Heart left ventricle (tissue), 16 donors: ENCODE data around the gene MON2. TPM values are rescaled to one million over a fixed set of nuclear protein-coding genes. Genes with fewer than 3 reads are reported as not detected.
"Not testable (repeated sequence)": the region's sequence is repeated elsewhere in the genome, so short reads cannot be mapped to it uniquely, and the experiment has no call there.

Experiments used
- ATAC-seq, 4 donors: fragments of 200-7000 bp; cut with Tn5 transposase; one replicate each; pipeline ENCODE4 v1.9.1; 2020 to 2022; ENCODE audit warnings: moderate library complexity in 4 of 4, mild to moderate bottlenecking in 3 of 4, moderate number of reproducible peaks in 1 of 4
- DNase-seq, 5 donors: peaks; one replicate each; pipeline ENCODE4 v3.0.0-alpha.2; 2020
- H3K27ac ChIP-seq, 12 donors: fragments of 200-600 bp; sonication (generic) in 4 of 12; one replicate each; pipeline versions ENCODE4 v1.5.0 to v1.8.0; 2016 to 2022; ENCODE audit warnings: mild to moderate bottlenecking in 2 of 12
- H3K27me3 ChIP-seq, 9 donors: fragments of 200-600 bp; sonication (generic) in 2 of 9; one replicate each; pipeline versions ENCODE4 v1.5.1 to v1.8.0; 2016 to 2022; ENCODE audit warnings: mild to moderate bottlenecking in 3 of 9
- H3K36me3 ChIP-seq, 9 donors: fragments of 200-600 bp; sonication (generic) in 2 of 9; one replicate each; pipeline versions ENCODE4 v1.5.0 to v1.8.0; 2018 to 2022; ENCODE audit warnings: mild to moderate bottlenecking in 2 of 9
- H3K4me1 ChIP-seq, 12 donors: fragments of 200-600 bp; sonication (generic) in 4 of 12; one replicate each; pipeline versions ENCODE4 v1.5.0 to v1.8.0; 2016 to 2022; ENCODE audit warnings: mild to moderate bottlenecking in 3 of 12
- H3K4me3 ChIP-seq, 12 donors: fragments of 200-600 bp; sonication (generic) in 4 of 12; one replicate each; pipeline versions ENCODE4 v1.5.0 to v1.8.0; 2017 to 2022; ENCODE audit warnings: mild to moderate bottlenecking in 9 of 12, moderate library complexity in 4 of 12
- H3K9me3 ChIP-seq, 12 donors: fragments of 200-600 bp; sonication (generic) in 4 of 12; one replicate each; pipeline versions ENCODE4 v1.5.0 to v1.8.0; 2016 to 2022; ENCODE audit warnings: mild to moderate bottlenecking in 1 of 12
- CTCF ChIP-seq, 12 donors: fragments of 200-600 bp; sonication (generic) in 4 of 12; IDR thresholded peaks; one replicate each; pipeline versions ENCODE4 v1.5.0 to v1.8.0; 2018 to 2022; ENCODE audit warnings: antibody characterized with exemption in 12 of 12, mild to moderate bottlenecking in 5 of 12
- POLR2A ChIP-seq, 2 donors: fragments of 450-650 bp; IDR thresholded peaks; one replicate each; pipeline ENCODE4 v1.6.1; 2017; ENCODE audit warnings: antibody characterized with exemption in 2 of 2, mild to moderate bottlenecking in 2 of 2, moderate library complexity in 2 of 2
- WGBS, 4 donors: extraction: QIAGEN DNeasy Blood & Tissue Kit in 2 of 4; methylation state at CpG; one replicate each; pipeline versions ENCODE4 v1.1.5 to v1.1.7; 2013 to 2018; 5-methylcytosine and 5-hydroxymethylcytosine counted together
- intact Hi-C, 10 donors: fragments of 100-400 bp; cut with DNase I; formaldehyde crosslinking; loops; one replicate each; pipeline versions ENCODE4 v1.11.1 to v1.14.2; 2022
- polyA plus RNA-seq, 2 donors: library from polyadenylated mRNA; stranded (reverse); fragments of 200-250 nt; gene quantifications; one replicate each; pipeline ENCODE4 v1.2.3, GENCODE V29; 2013
- total RNA-seq, 9 donors: library from RNA; depleted of rRNA in 2 of 9; stranded (reverse); fragments of >200 nt in 2 of 9; fragmentation: NEBNext Ultra II Directional in 3 of 9; extraction: Animal tissue kit (Norgen Biotek cat#: 25700) in 3 of 9; gene quantifications; one replicate each; pipeline versions ENCODE4 v1.1.0 to v1.2.4, GENCODE V29; 2016 to 2023
- donor health status: ischemic (EF 13 %, LVEDD 7.1; RV severe dilation, severe dysfunction).
- donor health status: healthy with polysubstance abuse.
- donor health status: DM: no; HTN: yes; CAD: no.
- donor health status: DM: no; HTN: no; CAD: no.
- donor health status: ischemic (EF 25% LVEDD 6.9; RV normal size, moderate dysfunction).
- donor health status: ischemic (EF 25% LVEDD 5.7; RV mildly dilated, moderate dysfunction).
- donor health status: healthy.
- donor health status: DM: yes; HTN: yes; CAD: no.
- donor health status: ischemic (EF 35%, LVEDD 5.7; RV mildly dilated, moderate dysfunction).
- donor health status: nonischemic (EF 11% LVEDD 7.7; RV severe dilation, severe dysfunction).
- donor health status: DM: yes; HTN: yes; CAD: no.
- donor health status: PGD.
- donor health status: ischemic (EF 29% LVEDD 5.4; RV normal size, mild dysfunction).
- donor health status: nonischemic (EF 23%, LVEDD 6.1; RV moderate dilation, normal function).

Gene MON2
- total and polyA plus RNA-seq, 11 donors = 8.7 to 30.6 (median 17.0) TPM

DNA sequence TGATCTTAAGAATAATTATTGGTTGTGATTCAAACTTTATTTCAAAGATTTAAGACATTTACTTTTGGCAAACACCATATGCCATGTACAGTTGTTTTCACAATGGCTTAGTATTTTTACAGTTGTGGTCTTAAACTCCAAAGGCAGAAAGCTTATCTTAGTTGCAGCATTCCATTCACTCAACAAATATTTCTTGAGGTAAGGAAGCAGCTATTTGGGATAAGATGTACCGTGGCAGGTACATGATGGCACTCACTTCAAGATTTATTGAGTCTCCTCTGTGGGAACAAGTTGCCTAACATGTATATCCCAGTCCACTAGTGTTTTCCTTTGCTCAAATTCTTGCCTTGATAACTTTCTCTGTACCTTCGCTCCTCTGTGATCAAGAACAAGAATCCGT lies 8.0 kb upstream of the MON2 start:
- DNase-seq (no peak), ATAC-seq (no peak)
- 71 to 83% (median 77%) methylated on average over 3 of the region's 3 CpGs for WGBS, 4 donors
- no peak overlapping the region for H3K4me3 ChIP-seq
- no peak overlapping the region for H3K27ac ChIP-seq
- intact Hi-C loops = no loop called here
- no peak for TF ChIP-seq POLR2A (IDR thresholded peaks at IDR 0.05)
- peaks cover 0 to 14% (median under 1%) of the 10 kb centered on the region in 12 donors for H3K9me3 ChIP-seq
- H3K27me3 ChIP-seq = no peaks in the 10 kb centered on the region
- H3K36me3 ChIP-seq = no peaks in the 10 kb centered on the region
- H3K4me1 ChIP-seq = no peaks in the 10 kb centered on the region

DNA sequence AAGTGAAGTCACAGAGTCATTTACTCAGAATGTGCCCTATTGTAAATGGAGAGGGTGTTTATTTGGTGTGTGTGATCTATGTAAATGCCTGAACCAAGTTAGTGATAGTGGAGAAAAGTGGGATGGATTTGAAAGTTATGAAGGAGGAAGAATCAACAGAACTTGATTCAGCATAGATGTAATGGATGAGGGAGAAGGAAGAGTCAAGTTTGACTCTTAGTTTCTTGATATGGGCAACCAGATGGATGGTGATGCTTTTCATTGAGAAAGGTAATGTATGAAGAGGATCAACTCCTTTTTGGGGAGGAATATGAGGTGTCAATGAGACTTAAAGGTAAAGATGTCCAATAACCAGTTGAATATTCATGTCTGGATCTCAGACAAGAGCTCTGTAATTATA lies 6.7 kb upstream of the MON2 start:
- no peak overlapping the region for H3K4me3 ChIP-seq
- no peaks in the 10 kb centered on the region for H3K4me1 ChIP-seq
- H3K27ac ChIP-seq = no peak overlapping the region
- TF ChIP-seq POLR2A (IDR thresholded peaks at IDR 0.05) (no peak), CTCF (IDR thresholded peaks at IDR 0.05) (no peak)
- no peak for DNase-seq
- no peak for ATAC-seq
- H3K27me3 ChIP-seq = no peaks in the 10 kb centered on the region
- intact Hi-C loops = no loop called here
- H3K36me3 ChIP-seq = no peaks in the 10 kb centered on the region
- H3K9me3 ChIP-seq = peaks cover 0 to 17% (median 3%) of the 10 kb centered on the region in 12 donors

GRCh38 chr12:62461171-62461837 lies 5.3 kb upstream of the MON2 start:
- H3K27me3 ChIP-seq, DNase-seq, H3K36me3 ChIP-seq, ATAC-seq, H3K4me1 ChIP-seq, H3K27ac ChIP-seq, intact Hi-C loops, H3K4me3 ChIP-seq: not testable (repeated sequence)
- 92 to 98% (median 94%) methylated on average over 14 to 32 of the region's 32 CpGs for WGBS, 4 donors
- H3K9me3 ChIP-seq = peaks cover 0 to 17% (median 3%) of the 10 kb centered on the region in 12 donors

- not testable (repeated sequence) for ATAC-seq
- WGBS, 4 donors = 72 to 81% (median 75%) methylated on average over 7 of the region's 7 CpGs
These were observed 3.4 kb upstream of the MON2 start for GRCh38 chr12:62463252-62463651.

DNA sequence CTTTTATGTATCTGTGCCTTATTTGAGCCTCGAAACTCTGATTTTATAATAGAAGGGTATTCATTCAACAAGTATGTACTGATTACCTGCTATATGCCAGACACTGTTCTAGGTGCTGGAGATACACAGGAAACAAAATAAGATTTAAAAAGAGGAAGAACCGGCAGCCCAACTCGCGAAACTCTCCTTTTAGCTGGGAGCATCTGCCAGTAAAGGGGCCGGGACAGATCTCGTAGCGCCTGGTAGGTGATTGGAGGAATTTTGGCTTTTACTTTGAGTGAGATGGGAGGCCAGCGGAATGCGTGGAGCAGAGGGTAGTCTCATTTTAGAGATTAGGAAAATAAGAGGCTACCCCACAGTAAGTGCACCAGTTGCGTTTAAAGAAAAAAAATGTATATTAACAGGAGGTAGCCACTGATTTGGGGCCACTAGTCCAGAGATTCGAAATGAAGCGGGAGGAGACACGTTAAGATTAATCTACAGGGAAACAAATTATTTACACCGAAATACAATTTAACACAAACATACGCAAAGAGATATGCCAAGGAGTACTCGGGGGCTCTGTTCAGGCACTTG lies 520 bp upstream of the MON2 start:
- peak overlapping the region in 11 of 12 donors; percentile 67 to 94 (median 88) for H3K27ac ChIP-seq
- TF ChIP-seq CTCF (IDR thresholded peaks at IDR 0.05) (no peak), POLR2A (IDR thresholded peaks at IDR 0.05) (no peak)
- peaks cover 0 to 7% (median 0%) of the 10 kb centered on the region in 9 donors for H3K36me3 ChIP-seq
- ATAC-seq (peak; percentile 33 to 67 (median 57)), DNase-seq (peak in 3 of 5 donors; percentile 20 to 33 (median 23))
- peaks cover 0 to 42% (median 28%) of the 10 kb centered on the region in 12 donors for H3K4me1 ChIP-seq
- WGBS, 4 donors = 1 to 2% (median 2%) methylated on average over 16 of the region's 16 CpGs
- peaks cover 0 to 17% (median 3%) of the 10 kb centered on the region in 12 donors for H3K9me3 ChIP-seq
- H3K4me3 ChIP-seq = peak overlapping the region; percentile 67 to 98 (median 86)
- intact Hi-C loops = loop anchor here in 1 of 10 donors (5.0 kb wide), 1 partner anchor 204 kb away; the partner anchor contains the start of gene USP15
- no peaks in the 10 kb centered on the region for H3K27me3 ChIP-seq

More at GRCh38 chr12:62463252-62463651, 3.4 kb upstream of the MON2 start:
- H3K36me3 ChIP-seq, DNase-seq, H3K4me3 ChIP-seq, intact Hi-C loops, H3K27ac ChIP-seq, H3K27me3 ChIP-seq: not testable (repeated sequence)
- peaks cover 0 to 19% (median 8%) of the 10 kb centered on the region in 12 donors for H3K4me1 ChIP-seq
- H3K9me3 ChIP-seq = peaks cover 0 to 17% (median 3%) of the 10 kb centered on the region in 12 donors
